ENCODE data around the gene PARM1. TPM values are rescaled to one million over a fixed set of nuclear protein-coding genes. Genes with fewer than 3 reads are reported as not detected.

Gene PARM1
- total and polyA plus RNA-seq, 3 experiments from 2014 or later, result not detected

- Mint-ChIP-seq H3K27ac (no peak overlapping the region), H3K36me3 (no peaks in the 10 kb centered on the region), H3K4me3 (no peak overlapping the region), H3K27me3 (no peaks in the 10 kb centered on the region), H3K4me1 (no peaks in the 10 kb centered on the region), H3K9me3 (peaks cover 0 to 9% (median 0%) of the 10 kb centered on the region in 5 donors)
- Histone ChIP-seq H3K27me3 (ENCODE audit: insufficient read depth, low read length, poor library complexity, severe bottlenecking) (no peaks in the 10 kb centered on the region), H3K9me3 (ENCODE audit: low read length) (no peaks in the 10 kb centered on the region), H3K27ac (ENCODE audit: low read depth, low read length) (no peak overlapping the region), H3K4me3 (ENCODE audit: low read length) (no peak overlapping the region), H3K4me1 (ENCODE audit: insufficient read depth, low read length) (no peaks in the 10 kb centered on the region), H3K36me3 (ENCODE audit: insufficient read depth, low read length) (no peaks in the 10 kb centered on the region)
- no peak for DNase-seq
- ChIA-PET POLR2A (no interaction called here), CTCF (interaction anchor here (1.8 kb wide), 1 partner anchor 182 kb away, joined by 3 read pairs; no protein-coding TSS in a partner anchor)
Observed at GRCh38 chr4:74999714-75000309, 66.9 kb downstream of the PARM1 start.

GRCh38 chr4:75001871-75002270 lies 69.0 kb downstream of the PARM1 start:
- ChIA-PET POLR2A (no interaction called here), CTCF (no interaction called here)
- H3K9me3 Mint-ChIP-seq, result peaks cover 0 to 9% (median under 1%) of the 10 kb centered on the region in 5 donors
- no peaks in the 10 kb centered on the region for H3K36me3 Mint-ChIP-seq
- H3K9me3 ChIP-seq (ENCODE audit: low read length), result no peaks in the 10 kb centered on the region
- H3K4me3 Mint-ChIP-seq, result no peak overlapping the region
- DNase-seq, result no peak
- no peaks in the 10 kb centered on the region for H3K36me3 ChIP-seq (ENCODE audit: insufficient read depth, low read length)
- H3K27me3 Mint-ChIP-seq, result no peaks in the 10 kb centered on the region
- no peaks in the 10 kb centered on the region for H3K4me1 ChIP-seq (ENCODE audit: insufficient read depth, low read length)
- H3K27ac ChIP-seq (ENCODE audit: low read depth, low read length), result no peak overlapping the region
- H3K27ac Mint-ChIP-seq, result no peak overlapping the region
- no peaks in the 10 kb centered on the region for H3K27me3 ChIP-seq (ENCODE audit: insufficient read depth, low read length, poor library complexity, severe bottlenecking)
- H3K4me1 Mint-ChIP-seq, result no peaks in the 10 kb centered on the region
- no peak overlapping the region for H3K4me3 ChIP-seq (ENCODE audit: low read length)

GRCh38 chr4:75002381-75002780 lies 69.5 kb downstream of the PARM1 start:
- H3K27ac Mint-ChIP-seq, result no peak overlapping the region
- ChIA-PET CTCF (no interaction called here), POLR2A (no interaction called here)
- Histone ChIP-seq H3K4me3 (ENCODE audit: low read length) (no peak overlapping the region), H3K27me3 (ENCODE audit: insufficient read depth, low read length, poor library complexity, severe bottlenecking) (no peaks in the 10 kb centered on the region), H3K9me3 (ENCODE audit: low read length) (no peaks in the 10 kb centered on the region), H3K36me3 (ENCODE audit: insufficient read depth, low read length) (no peaks in the 10 kb centered on the region), H3K27ac (ENCODE audit: low read depth, low read length) (no peak overlapping the region), H3K4me1 (ENCODE audit: insufficient read depth, low read length) (no peaks in the 10 kb centered on the region)
- no peaks in the 10 kb centered on the region for H3K36me3 Mint-ChIP-seq
- no peak for DNase-seq
- no peak overlapping the region for H3K4me3 Mint-ChIP-seq
- H3K4me1 Mint-ChIP-seq, result no peaks in the 10 kb centered on the region
- H3K9me3 Mint-ChIP-seq, result peaks cover 2 to 12% (median 4%) of the 10 kb centered on the region in 5 donors
- no peaks in the 10 kb centered on the region for H3K27me3 Mint-ChIP-seq

GRCh38 chr4:75003979-75004378 lies 71.1 kb downstream of the PARM1 start:
- H3K4me1 Mint-ChIP-seq, result no peaks in the 10 kb centered on the region
- H3K9me3 Mint-ChIP-seq, result peaks cover 2 to 15% (median 13%) of the 10 kb centered on the region in 5 donors
- no peaks in the 10 kb centered on the region for H3K4me1 ChIP-seq (ENCODE audit: insufficient read depth, low read length)
- POLR2A ChIA-PET, result no interaction called here
- H3K9me3 ChIP-seq (ENCODE audit: low read length), result no peaks in the 10 kb centered on the region
- H3K27me3 ChIP-seq (ENCODE audit: insufficient read depth, low read length, poor library complexity, severe bottlenecking), result no peaks in the 10 kb centered on the region
- H3K4me3 ChIP-seq (ENCODE audit: low read length), result no peak overlapping the region
- DNase-seq, result no peak
- CTCF ChIA-PET, result no interaction called here
- no peaks in the 10 kb centered on the region for H3K36me3 ChIP-seq (ENCODE audit: insufficient read depth, low read length)
- H3K27me3 Mint-ChIP-seq, result no peaks in the 10 kb centered on the region
- no peaks in the 10 kb centered on the region for H3K36me3 Mint-ChIP-seq
- no peak overlapping the region for H3K4me3 Mint-ChIP-seq
- no peak overlapping the region for H3K27ac Mint-ChIP-seq
- H3K27ac ChIP-seq (ENCODE audit: low read depth, low read length), result no peak overlapping the region

GRCh38 chr4:75004755-75005668 lies 72.1 kb downstream of the PARM1 start:
- H3K27me3 Mint-ChIP-seq, result no peaks in the 10 kb centered on the region
- H3K27ac ChIP-seq (ENCODE audit: low read depth, low read length), result no peak overlapping the region
- no peak for DNase-seq
- no peaks in the 10 kb centered on the region for H3K4me1 ChIP-seq (ENCODE audit: insufficient read depth, low read length)
- ChIA-PET CTCF (no interaction called here), POLR2A (no interaction called here)
- no peaks in the 10 kb centered on the region for H3K36me3 ChIP-seq (ENCODE audit: insufficient read depth, low read length)
- H3K9me3 ChIP-seq (ENCODE audit: low read length), result no peaks in the 10 kb centered on the region
- no peaks in the 10 kb centered on the region for H3K36me3 Mint-ChIP-seq
- H3K4me3 ChIP-seq (ENCODE audit: low read length), result no peak overlapping the region
- H3K4me3 Mint-ChIP-seq, result no peak overlapping the region
- H3K4me1 Mint-ChIP-seq, result no peaks in the 10 kb centered on the region
- H3K27me3 ChIP-seq (ENCODE audit: insufficient read depth, low read length, poor library complexity, severe bottlenecking), result no peaks in the 10 kb centered on the region
- H3K27ac Mint-ChIP-seq, result no peak overlapping the region
- peaks cover 4 to 15% (median 13%) of the 10 kb centered on the region in 5 donors for H3K9me3 Mint-ChIP-seq

GRCh38 chr4:75005727-75006126 lies 72.8 kb downstream of the PARM1 start:
- Histone ChIP-seq H3K9me3 (ENCODE audit: low read length) (no peaks in the 10 kb centered on the region), H3K4me3 (ENCODE audit: low read length) (no peak overlapping the region), H3K27me3 (ENCODE audit: insufficient read depth, low read length, poor library complexity, severe bottlenecking) (no peaks in the 10 kb centered on the region), H3K36me3 (ENCODE audit: insufficient read depth, low read length) (no peaks in the 10 kb centered on the region), H3K27ac (ENCODE audit: low read depth, low read length) (no peak overlapping the region), H3K4me1 (ENCODE audit: insufficient read depth, low read length) (no peaks in the 10 kb centered on the region)
- no peaks in the 10 kb centered on the region for H3K36me3 Mint-ChIP-seq
- POLR2A ChIA-PET, result no interaction called here
- no peaks in the 10 kb centered on the region for H3K4me1 Mint-ChIP-seq
- H3K9me3 Mint-ChIP-seq, result peaks cover 4 to 15% (median 13%) of the 10 kb centered on the region in 5 donors
- CTCF ChIA-PET, result no interaction called here
- no peak overlapping the region for H3K27ac Mint-ChIP-seq
- no peak for DNase-seq
- H3K27me3 Mint-ChIP-seq, result no peaks in the 10 kb centered on the region
- no peak overlapping the region for H3K4me3 Mint-ChIP-seq

GRCh38 chr4:75007891-75008290 lies 75.0 kb downstream of the PARM1 start:
- Mint-ChIP-seq H3K36me3 (no peaks in the 10 kb centered on the region), H3K4me3 (no peak overlapping the region)
- POLR2A ChIA-PET, result no interaction called here

GRCh38 chr4:75009138-75009537 lies 76.2 kb downstream of the PARM1 start:
- Histone ChIP-seq H3K27ac (ENCODE audit: low read depth, low read length) (no peak overlapping the region), H3K27me3 (ENCODE audit: insufficient read depth, low read length, poor library complexity, severe bottlenecking) (no peaks in the 10 kb centered on the region), H3K4me1 (ENCODE audit: insufficient read depth, low read length) (no peaks in the 10 kb centered on the region), H3K4me3 (ENCODE audit: low read length) (no peak overlapping the region), H3K36me3 (ENCODE audit: insufficient read depth, low read length) (no peaks in the 10 kb centered on the region), H3K9me3 (ENCODE audit: low read length) (no peaks in the 10 kb centered on the region)
- CTCF ChIA-PET, result no interaction called here
- no peaks in the 10 kb centered on the region for H3K4me1 Mint-ChIP-seq
- peaks cover 4 to 15% (median 11%) of the 10 kb centered on the region in 5 donors for H3K9me3 Mint-ChIP-seq
- H3K27ac Mint-ChIP-seq, result no peak overlapping the region
- DNase-seq, result no peak
- peaks cover 0 to 3% of the 10 kb centered on the region in 2 donors for H3K27me3 Mint-ChIP-seq
- POLR2A ChIA-PET, result no interaction called here
- H3K4me3 Mint-ChIP-seq, result no peak overlapping the region
- H3K36me3 Mint-ChIP-seq, result no peaks in the 10 kb centered on the region

More at GRCh38 chr4:75007891-75008290, 75.0 kb downstream of the PARM1 start:
- Histone ChIP-seq H3K4me1 (ENCODE audit: insufficient read depth, low read length) (no peaks in the 10 kb centered on the region), H3K4me3 (ENCODE audit: low read length) (no peak overlapping the region), H3K9me3 (ENCODE audit: low read length) (no peaks in the 10 kb centered on the region), H3K27me3 (ENCODE audit: insufficient read depth, low read length, poor library complexity, severe bottlenecking) (no peaks in the 10 kb centered on the region), H3K27ac (ENCODE audit: low read depth, low read length) (no peak overlapping the region), H3K36me3 (ENCODE audit: insufficient read depth, low read length) (no peaks in the 10 kb centered on the region)
- Mint-ChIP-seq H3K27ac (no peak overlapping the region), H3K4me1 (no peaks in the 10 kb centered on the region), H3K27me3 (peaks cover 0 to 3% of the 10 kb centered on the region in 2 donors), H3K9me3 (peaks cover 4 to 15% (median 11%) of the 10 kb centered on the region in 5 donors)
- no peak for DNase-seq
- CTCF ChIA-PET, result no interaction called here
